ENCODE data around the gene OTOR.

OTOR gene

DNA sequence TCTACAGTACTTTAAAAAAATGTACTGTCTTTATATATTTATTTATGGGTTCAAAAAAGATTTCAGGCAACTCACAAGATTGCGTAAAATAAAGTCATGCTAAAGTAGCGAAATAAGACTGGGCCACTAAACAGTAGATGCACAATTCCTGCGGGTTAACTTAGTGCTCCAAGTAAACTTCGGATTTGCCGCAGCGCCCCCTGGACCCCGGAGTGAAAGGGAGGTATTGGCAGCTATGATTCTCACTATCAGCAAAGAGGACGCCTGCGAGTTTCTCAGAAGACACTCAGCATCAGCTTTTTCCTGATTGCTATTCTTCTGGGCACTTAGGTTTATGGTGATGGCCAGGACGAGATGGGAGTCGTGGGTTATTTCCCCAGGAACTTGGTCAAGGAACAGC, 1.4 kb downstream of the OTOR start:
- DNase-seq (ENCODE audit: low read depth) = no peak

DNA sequence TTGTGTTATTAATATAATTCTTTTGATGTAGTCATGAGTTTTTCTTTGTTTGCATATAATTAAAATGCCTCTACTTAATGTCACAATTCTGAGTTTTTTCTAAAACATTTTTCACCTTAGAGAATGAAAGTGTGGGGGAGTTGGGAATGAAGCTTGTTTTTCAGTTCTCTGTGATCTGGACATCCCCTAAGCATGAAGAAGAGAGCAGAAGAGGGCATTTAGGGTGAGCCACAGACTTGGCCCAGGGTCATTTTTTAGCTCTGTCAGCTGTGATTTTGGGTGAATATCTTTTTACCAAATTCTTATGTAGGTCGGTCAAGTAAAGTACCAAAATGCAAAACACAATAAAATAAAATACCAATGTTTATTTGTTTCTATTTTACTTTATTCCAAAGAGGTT, 3.9 kb downstream of the OTOR start:
- DNase-seq (ENCODE audit: low read depth) = no peak

DNA sequence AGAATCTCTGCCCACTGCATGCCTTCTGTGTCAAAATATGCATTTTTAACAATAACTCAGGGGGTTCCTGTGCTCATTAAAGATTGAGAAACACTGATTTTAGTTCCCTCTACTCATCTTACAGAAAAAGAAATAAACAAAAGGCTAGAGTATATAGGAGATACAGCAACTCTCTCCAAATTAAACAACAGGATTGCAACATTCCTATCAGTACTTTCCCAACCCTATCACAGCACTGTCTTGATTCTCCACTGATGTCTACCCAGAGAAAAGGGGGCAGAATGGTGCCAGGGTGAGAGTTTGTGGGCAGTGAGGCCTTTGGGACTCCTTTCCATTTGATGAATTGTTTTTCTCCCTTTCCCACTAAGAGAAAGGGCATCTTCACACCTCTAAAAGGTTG, 4.7 kb downstream of the OTOR start:
- no peak for DNase-seq (ENCODE audit: low read depth)

- DNase-seq (ENCODE audit: low read depth) = no peak
Observed at GRCh38 chr20:16758454-16759180, 10.5 kb downstream of the OTOR start.

GRCh38 chr20:16759181-16759563, 11.0 kb downstream of the OTOR start:
- no peak for DNase-seq (ENCODE audit: low read depth)

DNA sequence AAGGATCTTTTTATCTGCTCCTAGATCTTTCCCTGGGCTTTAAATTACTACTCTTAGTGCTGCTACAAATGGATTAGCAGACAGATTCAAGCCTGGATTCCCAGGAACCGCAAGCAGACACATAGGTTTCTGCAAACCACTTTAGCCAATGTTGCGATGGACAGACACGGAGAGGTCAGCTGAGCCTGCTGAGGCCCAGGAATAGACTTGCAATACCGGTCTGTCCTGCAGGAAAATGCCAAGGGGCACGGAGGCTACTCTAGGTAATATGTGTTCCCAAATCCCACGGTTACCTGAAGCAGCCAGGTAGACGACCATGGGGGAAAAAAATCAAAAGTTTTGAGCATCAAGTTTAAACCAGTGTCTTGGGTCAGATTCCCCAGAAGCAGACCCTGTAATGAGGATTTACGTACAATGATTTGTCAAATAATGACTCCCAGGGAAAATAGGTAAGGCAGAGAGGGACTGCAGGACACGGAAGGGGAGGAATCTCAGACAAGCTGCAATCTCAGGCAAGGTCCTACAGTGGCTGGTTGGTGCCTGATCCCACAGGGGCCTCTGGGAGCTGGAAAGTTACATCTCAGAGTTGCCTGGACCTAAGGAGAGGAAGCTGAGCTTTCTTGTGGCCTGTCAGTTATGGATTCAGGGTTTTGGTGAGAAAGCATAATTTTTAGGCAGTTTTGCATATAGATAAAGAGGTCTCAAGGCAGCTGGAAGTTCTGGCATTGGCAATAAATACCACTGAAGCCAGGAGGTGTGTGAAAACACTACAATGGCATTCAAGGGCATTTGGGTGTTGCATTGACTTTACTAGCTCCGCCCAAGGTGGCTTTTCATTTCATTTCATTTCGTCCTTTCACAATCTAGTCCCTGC, 12.5 kb downstream of the OTOR start:
- DNase-seq (ENCODE audit: low read depth) = no peak

DNA sequence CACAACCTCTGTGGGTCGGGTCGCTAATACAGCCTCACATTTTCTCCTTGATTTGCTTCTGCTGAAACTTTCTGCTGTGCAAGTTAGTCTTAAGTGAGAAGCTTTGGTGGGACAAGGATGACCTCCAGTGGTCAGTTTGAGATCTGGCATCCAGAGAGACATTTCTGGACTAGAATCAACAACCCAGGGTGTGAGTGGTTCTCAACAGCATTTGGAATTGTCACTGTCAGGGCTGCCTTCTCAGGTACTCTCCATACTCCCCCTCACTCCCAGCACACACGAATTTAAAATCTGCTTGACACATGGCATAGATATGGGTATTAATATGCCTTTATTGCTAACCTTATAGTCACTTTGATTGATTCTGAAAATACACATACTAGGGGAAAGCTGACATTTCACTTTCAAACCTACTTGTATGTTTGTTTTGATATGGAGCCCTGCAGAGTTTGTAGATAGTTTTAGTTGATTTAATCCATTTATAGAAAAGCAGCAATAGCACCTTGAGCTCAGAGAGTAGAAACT, 13.2 kb downstream of the OTOR start:
- DNase-seq (ENCODE audit: low read depth) = peak; percentile 14

- DNase-seq (ENCODE audit: low read depth) = no peak
Observed at GRCh38 chr20:16764560-16764959, 16.4 kb downstream of the OTOR start.

- no peak for DNase-seq (ENCODE audit: low read depth)
Observed at GRCh38 chr20:16771213-16771612, 23.1 kb downstream of the OTOR start.

DNA sequence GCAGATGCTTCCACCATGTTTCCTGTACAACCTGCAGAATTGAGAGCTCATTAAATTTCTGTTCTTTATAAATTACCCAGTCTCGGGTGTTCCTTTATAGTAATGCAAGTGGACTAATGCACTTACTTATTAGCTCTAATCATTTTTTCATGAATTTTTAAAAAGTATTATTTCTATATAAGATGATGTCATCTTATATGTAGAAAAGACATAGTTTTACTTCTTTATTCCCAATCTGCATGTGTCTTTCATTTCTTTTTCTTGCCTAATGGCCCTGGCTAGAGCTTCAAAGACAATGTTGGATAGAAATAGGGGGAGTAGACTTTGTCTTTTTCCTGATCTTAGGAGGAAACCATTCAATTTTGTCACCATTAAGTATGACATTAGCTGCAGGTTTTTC, 27.8 kb downstream of the OTOR start:
- DNase-seq (ENCODE audit: low read depth) = no peak

DNA sequence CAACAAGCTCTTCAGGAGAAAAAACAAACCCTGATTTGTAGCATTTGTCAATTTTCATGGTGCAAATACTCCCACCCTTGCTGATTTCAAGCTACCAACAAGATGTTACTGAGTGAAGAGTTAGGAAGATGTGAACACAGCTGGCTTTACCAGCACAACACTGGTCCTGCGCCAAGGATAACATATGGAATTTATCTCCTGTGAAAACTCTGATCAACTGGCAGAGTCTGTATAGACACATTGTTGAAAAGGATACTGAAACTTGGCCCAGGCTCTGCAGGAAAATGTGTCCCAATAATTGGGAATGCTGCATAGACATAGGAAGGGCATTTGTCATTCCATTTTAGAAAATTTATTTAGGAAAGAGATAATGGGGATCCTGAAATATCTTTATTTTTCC, 29.0 kb downstream of the OTOR start:
- no peak for DNase-seq (ENCODE audit: low read depth)

- no peak for DNase-seq (ENCODE audit: low read depth)
Observed at GRCh38 chr20:16778159-16778558, 30.0 kb downstream of the OTOR start.

DNA sequence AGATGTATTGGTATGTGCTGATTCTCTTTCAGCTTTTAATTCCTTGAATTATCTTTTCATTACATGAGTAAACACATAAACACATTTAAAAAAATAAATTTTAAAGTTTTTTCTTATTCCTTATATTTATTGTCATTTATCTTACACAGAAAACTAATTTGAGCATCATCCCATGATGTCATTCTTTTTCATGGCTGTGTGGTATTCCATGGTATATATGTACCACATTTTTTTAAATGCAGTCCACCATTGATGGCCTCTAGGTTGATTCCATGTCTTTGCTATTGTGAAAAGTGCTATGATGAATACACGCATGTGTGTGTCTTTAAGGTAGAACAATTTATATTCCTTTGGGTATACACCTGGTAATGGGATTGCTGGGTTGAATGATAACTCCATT, 33.3 kb downstream of the OTOR start:
- DNase-seq (ENCODE audit: low read depth) = no peak

- DNase-seq (ENCODE audit: low read depth) = no peak
Observed at GRCh38 chr20:16785226-16785625, 37.1 kb downstream of the OTOR start.

Data from stimulated activated CD4-positive, alpha-beta T cell treated with anti-CD3 and anti-CD28 coated beads, Interleukin-2, amount 100 ng/mL, for 4 hours (primary cell).